Neuron (in vitro differentiated cells): ENCODE measurements around the gene MUSK.

Experiments
- H2AFZ ChIP-seq: one replicate; pipeline ENCODE4 v1.6.1; 2013; ENCODE audit warnings: low read depth, mild to moderate bottlenecking, inconsistent platforms, low read length, moderate library complexity
- H3K27me3 ChIP-seq: one replicate; pipeline ENCODE4 v1.6.1; 2013; ENCODE audit warnings: low read length; ENCODE audit not compliant: insufficient read depth
- H3K36me3 ChIP-seq: one replicate; pipeline ENCODE4 v1.6.1; 2013; ENCODE audit warnings: low read length; ENCODE audit not compliant: insufficient read depth
- H3K4me1 ChIP-seq: one replicate; pipeline ENCODE4 v1.6.1; 2013; ENCODE audit warnings: low read length; ENCODE audit not compliant: insufficient read depth
- H3K4me3 ChIP-seq: 2 replicates; pipeline ENCODE4 v1.5.1; 2013; ENCODE audit warnings: mild to moderate bottlenecking, low read length, moderate library complexity
- H3K9me3 ChIP-seq: one replicate; pipeline ENCODE4 v1.6.1; 2013; ENCODE audit warnings: low read length

Gene MUSK

GRCh38 chr9:110668570-110669167, at the start of gene MUSK:
TSS of gene MUSK (plus strand) at chr9:110668791. CDS start at chr9:110668905, 114 bp downstream.
- Histone ChIP-seq H3K9me3 (no peaks in the 10 kb centered on the region), H3K4me1 (no peaks in the 10 kb centered on the region), H3K4me3 (no peak within 1 kb of the TSS), H3K36me3 (no peaks in the 10 kb centered on the region), H2AFZ (no peak within 1 kb of the TSS), H3K27me3 (no peaks in the 10 kb centered on the region)

DNA sequence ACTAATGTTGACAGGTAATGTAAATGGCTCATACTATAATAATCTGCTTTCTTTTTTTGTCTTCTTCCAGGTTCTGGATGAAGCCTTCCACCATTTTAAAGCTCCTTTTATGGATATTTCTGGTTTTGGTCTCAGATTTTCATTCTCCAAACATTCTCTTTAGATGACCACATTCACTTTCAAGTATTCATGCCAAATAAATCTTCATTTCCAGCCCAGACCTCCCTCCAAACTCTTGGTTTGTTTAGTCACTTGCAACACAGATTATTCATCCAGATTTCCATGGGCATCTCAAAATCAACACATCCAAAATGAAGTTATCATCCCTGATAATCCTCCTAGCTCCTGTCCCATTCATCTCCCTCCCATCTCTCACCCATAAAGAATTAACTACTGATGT, 48.8 kb upstream of the MUSK start:
- Histone ChIP-seq H3K4me3 (no peak overlapping the region), H3K4me1 (no peaks in the 10 kb centered on the region), H3K9me3 (no peaks in the 10 kb centered on the region), H3K36me3 (no peaks in the 10 kb centered on the region), H3K27me3 (no peaks in the 10 kb centered on the region), H2AFZ (no peak overlapping the region)

GRCh38 chr9:110620726-110621125, 47.9 kb upstream of the MUSK start:
- no peaks in the 10 kb centered on the region for H3K4me1 ChIP-seq
- no peak overlapping the region for H2AFZ ChIP-seq
- H3K4me3 ChIP-seq: no peak overlapping the region
- H3K9me3 ChIP-seq: no peaks in the 10 kb centered on the region
- no peaks in the 10 kb centered on the region for H3K36me3 ChIP-seq
- H3K27me3 ChIP-seq: no peaks in the 10 kb centered on the region

DNA sequence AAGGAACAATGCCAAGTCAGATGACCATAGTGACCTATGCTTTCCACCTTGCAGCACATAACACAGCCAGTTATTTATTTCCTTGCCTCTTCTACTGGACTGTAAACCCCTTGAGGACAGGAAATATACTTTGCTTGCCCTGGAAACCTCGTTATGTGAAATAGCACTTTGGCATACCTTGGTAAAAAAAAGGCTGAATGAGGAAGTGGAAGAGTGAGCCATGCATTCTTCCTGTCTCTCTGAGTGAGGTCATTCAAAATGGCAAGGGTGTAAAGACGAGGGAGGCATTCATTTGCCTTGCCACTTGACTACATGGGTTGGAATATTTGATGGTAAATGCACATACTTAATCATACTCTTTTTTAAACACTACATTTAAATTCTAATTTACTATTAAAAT, 46.2 kb upstream of the MUSK start:
- no peak overlapping the region for H2AFZ ChIP-seq
- H3K27me3 ChIP-seq: no peaks in the 10 kb centered on the region
- no peaks in the 10 kb centered on the region for H3K4me1 ChIP-seq
- H3K4me3 ChIP-seq: no peak overlapping the region
- no peaks in the 10 kb centered on the region for H3K9me3 ChIP-seq
- H3K36me3 ChIP-seq: no peaks in the 10 kb centered on the region

DNA sequence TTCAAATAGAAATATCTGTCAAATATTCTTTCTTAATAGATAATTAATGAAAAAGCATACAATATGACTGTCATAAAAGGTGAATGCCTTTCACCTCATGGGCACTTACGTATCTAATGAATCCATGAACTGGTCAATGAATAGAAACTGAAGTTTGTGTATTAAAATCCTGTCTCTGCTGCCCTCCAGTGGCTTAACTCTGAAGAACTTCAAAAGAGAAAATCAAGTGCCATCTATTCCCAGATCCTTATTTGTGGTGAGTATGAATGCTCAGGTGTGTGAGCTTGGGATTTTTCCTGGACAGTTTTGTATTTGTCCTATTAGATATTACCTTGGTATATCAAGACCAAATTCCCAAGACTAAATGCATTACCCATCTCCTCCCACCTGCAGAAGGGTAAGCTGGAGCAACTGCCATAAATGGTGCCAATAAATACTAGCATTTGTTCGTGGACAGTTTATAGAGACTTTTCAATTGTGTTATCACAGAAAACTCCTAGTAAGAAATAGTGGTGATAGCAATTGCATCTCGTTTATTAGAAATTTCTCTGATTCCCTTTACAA, 45.0 kb upstream of the MUSK start:
- H3K9me3 ChIP-seq: no peaks in the 10 kb centered on the region
- H3K36me3 ChIP-seq: no peaks in the 10 kb centered on the region
- no peak overlapping the region for H3K4me3 ChIP-seq
- no peaks in the 10 kb centered on the region for H3K27me3 ChIP-seq
- H2AFZ ChIP-seq: no peak overlapping the region
- H3K4me1 ChIP-seq: no peaks in the 10 kb centered on the region

GRCh38 chr9:110626101-110626829, 42.3 kb upstream of the MUSK start:
- no peaks in the 10 kb centered on the region for H3K36me3 ChIP-seq
- no peaks in the 10 kb centered on the region for H3K4me1 ChIP-seq
- no peaks in the 10 kb centered on the region for H3K27me3 ChIP-seq
- H3K4me3 ChIP-seq: no peak overlapping the region
- H2AFZ ChIP-seq: no peak overlapping the region
- no peaks in the 10 kb centered on the region for H3K9me3 ChIP-seq

DNA sequence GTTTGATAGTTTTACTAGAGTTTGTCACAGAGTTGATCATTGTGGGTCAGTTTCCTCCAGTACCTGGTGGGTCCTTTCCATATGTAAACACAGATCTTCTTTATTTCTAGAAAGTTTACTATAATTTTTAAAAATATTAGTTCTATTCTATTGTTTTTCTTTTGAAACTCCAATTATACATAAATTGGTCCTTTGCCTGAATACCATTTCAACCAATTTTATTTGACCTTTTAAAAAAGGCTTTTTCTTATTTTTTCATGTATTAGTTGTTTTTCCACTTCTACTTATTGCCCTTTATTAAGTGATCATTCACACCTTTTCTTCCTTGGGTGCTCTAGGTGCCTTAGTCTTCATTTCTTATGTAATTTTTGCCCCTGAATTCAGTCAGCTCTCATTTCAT, 33.0 kb upstream of the MUSK start:
- H3K27me3 ChIP-seq: no peaks in the 10 kb centered on the region
- no peaks in the 10 kb centered on the region for H3K4me1 ChIP-seq
- H3K36me3 ChIP-seq: no peaks in the 10 kb centered on the region
- no peak overlapping the region for H2AFZ ChIP-seq
- H3K9me3 ChIP-seq: no peaks in the 10 kb centered on the region
- no peak overlapping the region for H3K4me3 ChIP-seq

DNA sequence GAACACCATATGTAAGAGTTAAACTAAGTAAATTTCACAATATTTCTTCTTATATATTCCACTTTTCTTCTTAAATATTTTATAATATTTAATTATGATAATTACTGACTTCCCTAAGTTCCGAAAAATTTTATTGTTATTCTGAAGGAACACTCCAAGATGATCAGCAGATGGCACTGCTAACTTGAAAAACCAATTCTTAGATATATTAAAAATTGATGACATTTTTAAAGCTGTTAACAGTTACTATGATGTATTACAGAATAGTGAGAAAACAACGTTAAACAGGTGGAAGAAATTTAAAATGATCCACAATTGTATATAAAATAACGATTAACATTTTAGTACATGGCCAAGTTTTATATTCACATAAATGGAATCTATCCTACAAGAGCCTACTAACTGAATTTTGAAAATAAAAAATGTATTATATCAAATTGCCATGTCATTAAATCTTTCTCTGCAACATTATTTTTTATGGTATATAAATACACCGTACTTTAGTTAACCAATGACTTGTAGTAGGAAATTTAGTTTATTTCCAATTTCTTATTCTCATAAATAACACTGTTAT, 30.1 kb upstream of the MUSK start:
- no peak overlapping the region for H3K4me3 ChIP-seq
- no peaks in the 10 kb centered on the region for H3K27me3 ChIP-seq
- no peaks in the 10 kb centered on the region for H3K36me3 ChIP-seq
- H3K4me1 ChIP-seq: peaks cover 3% of the 10 kb centered on the region
- no peak overlapping the region for H2AFZ ChIP-seq
- no peaks in the 10 kb centered on the region for H3K9me3 ChIP-seq

GRCh38 chr9:110640736-110641135, 27.9 kb upstream of the MUSK start:
- Histone ChIP-seq H3K9me3 (no peaks in the 10 kb centered on the region), H3K4me3 (no peak overlapping the region), H2AFZ (no peak overlapping the region), H3K27me3 (no peaks in the 10 kb centered on the region), H3K4me1 (peaks cover 3% of the 10 kb centered on the region), H3K36me3 (no peaks in the 10 kb centered on the region)

DNA sequence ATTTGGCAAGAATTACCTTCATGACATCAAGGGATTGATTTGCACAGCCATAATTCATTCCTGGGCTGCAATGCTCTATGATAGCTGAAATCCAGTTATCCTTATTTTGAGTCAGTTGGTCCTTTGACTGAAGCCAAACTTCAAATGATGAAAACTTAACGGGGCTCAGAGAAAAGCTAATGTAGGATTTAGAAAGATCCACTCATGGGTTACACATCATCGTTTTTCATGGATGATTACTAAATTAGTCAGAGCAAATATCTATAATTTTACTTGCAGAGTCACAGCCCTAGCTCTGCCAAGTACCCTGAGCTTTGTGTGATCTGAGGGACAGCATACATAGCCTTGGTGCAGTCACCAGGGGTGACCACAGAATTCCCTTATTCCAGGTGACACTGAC, 27.3 kb upstream of the MUSK start:
- H3K9me3 ChIP-seq: no peaks in the 10 kb centered on the region
- H2AFZ ChIP-seq: no peak overlapping the region
- no peaks in the 10 kb centered on the region for H3K27me3 ChIP-seq
- H3K36me3 ChIP-seq: no peaks in the 10 kb centered on the region
- peaks cover 3% of the 10 kb centered on the region for H3K4me1 ChIP-seq
- no peak overlapping the region for H3K4me3 ChIP-seq

GRCh38 chr9:110648696-110649095, 19.9 kb upstream of the MUSK start:
- Histone ChIP-seq H3K4me3 (no peak overlapping the region), H3K4me1 (no peaks in the 10 kb centered on the region), H3K9me3 (no peaks in the 10 kb centered on the region), H2AFZ (no peak overlapping the region), H3K36me3 (no peaks in the 10 kb centered on the region), H3K27me3 (no peaks in the 10 kb centered on the region)

- H3K4me3 ChIP-seq: no peak overlapping the region
- no peaks in the 10 kb centered on the region for H3K4me1 ChIP-seq
These were observed 18.3 kb upstream of the MUSK start for GRCh38 chr9:110650261-110650660.

DNA sequence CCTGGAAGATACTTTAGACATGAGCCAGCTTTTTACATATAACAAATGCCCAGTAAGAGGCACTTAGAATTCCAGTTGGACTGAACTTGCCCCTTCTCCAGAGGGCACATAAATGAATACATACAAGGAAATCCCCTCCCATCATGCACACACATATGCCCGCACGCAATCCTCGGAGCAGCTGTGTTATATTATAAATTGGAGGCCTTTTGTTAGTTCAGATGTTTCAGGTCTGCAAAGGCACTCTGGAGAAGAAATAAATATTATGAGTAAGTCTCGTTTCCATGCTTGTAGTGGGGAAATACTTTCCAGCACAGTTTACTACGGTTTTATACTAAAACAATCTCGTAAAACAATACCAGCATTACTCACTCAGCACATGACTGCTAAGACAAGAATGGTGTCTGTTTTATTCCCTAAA, 17.6 kb upstream of the MUSK start:
- Histone ChIP-seq H3K27me3 (no peaks in the 10 kb centered on the region), H3K4me1 (no peaks in the 10 kb centered on the region), H2AFZ (no peak overlapping the region), H3K36me3 (no peaks in the 10 kb centered on the region), H3K4me3 (no peak overlapping the region), H3K9me3 (no peaks in the 10 kb centered on the region)

More at GRCh38 chr9:110650261-110650660, 18.3 kb upstream of the MUSK start:
- Histone ChIP-seq H3K36me3 (no peaks in the 10 kb centered on the region), H3K9me3 (no peaks in the 10 kb centered on the region), H3K27me3 (no peaks in the 10 kb centered on the region), H2AFZ (no peak overlapping the region)
